ENCODE results near the gene PTPN14. TPM values are rescaled to one million over a fixed set of nuclear protein-coding genes. Genes with fewer than 3 reads are reported as not detected.
A peak's percentile ranks its signal among the peaks of the same experiment; 100 is the strongest.

The PTPN14 gene
- total RNA-seq, 3 donors from 2014 or later: 5.8 to 49.0 (median 8.3) TPM

DNA sequence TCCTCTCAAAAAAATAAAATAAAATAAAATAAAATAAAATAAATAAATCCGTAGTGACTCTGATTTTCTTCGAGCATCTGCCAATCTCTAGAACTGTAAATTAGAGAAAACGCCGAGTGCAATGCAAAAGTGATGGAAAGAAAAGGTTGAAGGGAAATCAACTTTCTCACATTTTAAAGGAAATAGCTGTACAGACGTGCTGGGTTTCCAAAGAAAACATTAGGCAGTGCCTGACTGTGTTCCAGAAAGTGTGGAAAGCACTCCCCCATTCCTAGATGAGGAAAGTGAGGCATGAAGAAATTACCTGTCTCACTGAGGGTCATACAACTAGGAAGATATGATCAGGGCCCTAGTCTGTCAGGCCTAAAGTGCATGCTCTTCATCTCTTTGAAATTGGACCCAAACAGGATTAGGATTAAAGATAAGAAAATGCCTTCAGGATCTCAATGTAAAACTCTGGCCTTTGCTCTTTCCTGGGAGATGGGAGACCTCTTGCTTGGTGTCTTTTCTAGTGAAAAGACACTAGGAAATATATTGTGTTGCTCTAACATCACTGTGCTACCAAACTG is 1.8 kb upstream of the PTPN14 start:
- TF ChIP-seq CTCF (IDR thresholded peaks at IDR 0.05): no peak

DNA sequence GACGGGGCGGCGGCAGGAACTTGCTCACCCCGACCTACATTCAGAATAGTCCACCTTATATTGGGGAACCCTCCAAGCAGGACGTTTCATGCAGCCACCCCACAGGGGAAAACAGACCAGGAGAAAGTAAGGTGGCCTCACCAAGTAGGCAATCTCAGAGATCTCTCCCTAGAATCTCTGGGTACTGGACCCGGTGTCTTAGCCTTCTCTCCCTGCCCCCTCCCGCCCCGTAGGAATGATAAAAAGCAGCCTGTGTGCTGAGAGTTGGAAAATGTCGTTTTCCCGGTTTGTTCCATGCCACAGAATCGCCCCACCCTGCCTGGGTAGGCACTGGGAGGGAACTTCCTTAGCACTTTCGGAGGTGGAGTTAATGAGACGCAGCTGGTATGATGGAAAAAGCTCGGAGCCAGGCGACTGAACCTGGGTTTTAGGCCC is 789 bp upstream of the PTPN14 start:
- Histone ChIP-seq H3K36me3 (ENCODE audit: low read depth) (no peaks in the 10 kb centered on the region), H3K4me1 (ENCODE audit: low read depth) (peaks cover 5% of the 10 kb centered on the region), H3K9me3 (no peaks in the 10 kb centered on the region), H3K4me3 (peak overlapping the region; percentile 34)
- ATAC-seq: peak; percentile 80
- intact Hi-C loops (cut with DNase I, micrococcal nuclease): no loop called here
- peak; percentile 68 to 75 (median 74) for DNase-seq
- no peak for TF ChIP-seq CTCF (IDR thresholded peaks at IDR 0.05)

More for the DNA sequence above, 1.8 kb upstream of the PTPN14 start:
- no peaks in the 10 kb centered on the region for H3K36me3 ChIP-seq (ENCODE audit: low read depth)
- H3K4me3 ChIP-seq: no peak overlapping the region
- H3K4me1 ChIP-seq (ENCODE audit: low read depth): peaks cover 5% of the 10 kb centered on the region
- intact Hi-C loops (cut with DNase I, micrococcal nuclease): no loop called here
- DNase-seq (no peak), ATAC-seq (no peak)
- H3K9me3 ChIP-seq: no peaks in the 10 kb centered on the region

- no peaks in the 10 kb centered on the region for H3K9me3 ChIP-seq
- H3K4me3 ChIP-seq: peak overlapping the region; percentile 34
- DNase-seq: peak; percentile 46 to 69 (median 63)
- H3K4me1 ChIP-seq (ENCODE audit: low read depth): peaks cover 5% of the 10 kb centered on the region
- no peak for TF ChIP-seq CTCF (IDR thresholded peaks at IDR 0.05)
- intact Hi-C loops (cut with DNase I, micrococcal nuclease): no loop called here
- peak; percentile 55 for ATAC-seq
- no peaks in the 10 kb centered on the region for H3K36me3 ChIP-seq (ENCODE audit: low read depth)
Observed at GRCh38 chr1:214550857-214551435, 456 bp downstream of the PTPN14 start.

GRCh38 chr1:214550013-214550856 is 1.2 kb downstream of the PTPN14 start:
- Histone ChIP-seq H3K4me1 (ENCODE audit: low read depth) (peaks cover 5% of the 10 kb centered on the region), H3K36me3 (ENCODE audit: low read depth) (no peaks in the 10 kb centered on the region), H3K4me3 (peak overlapping the region; percentile 34), H3K9me3 (no peaks in the 10 kb centered on the region)
- no peak for TF ChIP-seq CTCF (IDR thresholded peaks at IDR 0.05)
- intact Hi-C loops (cut with DNase I, micrococcal nuclease): no loop called here
- DNase-seq (no peak), ATAC-seq (no peak)

GRCh38 chr1:214549604-214550003 is 1.8 kb downstream of the PTPN14 start:
- intact Hi-C loops (cut with DNase I, micrococcal nuclease): no loop called here
- no peak for DNase-seq
- no peak for ATAC-seq
- no peak overlapping the region for H3K4me3 ChIP-seq
- H3K9me3 ChIP-seq: no peaks in the 10 kb centered on the region
- H3K4me1 ChIP-seq (ENCODE audit: low read depth): peaks cover 5% of the 10 kb centered on the region
- TF ChIP-seq CTCF (IDR thresholded peaks at IDR 0.05): no peak
- no peaks in the 10 kb centered on the region for H3K36me3 ChIP-seq (ENCODE audit: low read depth)
